HG03045 (cell line): ENCODE data around the gene PGAP6.
A peak's percentile ranks its signal among the peaks of the same experiment; 100 is the strongest.
"Not testable (repeated sequence)": the region's sequence is repeated elsewhere in the genome, so short reads cannot be mapped to it uniquely, and the experiment has no call there.

Experiments
- ATAC-seq: cut with Tn5 transposase; IDR thresholded peaks from one replicate; pipeline ENCODE4 v1.9.1; 2021; ENCODE audit warnings: mild to moderate bottlenecking, moderate library complexity; ENCODE audit not compliant: unreplicated experiment

Gene PGAP6

GRCh38 chr16:379183-379960 is 2.4 kb downstream of the PGAP6 start:
- ATAC-seq = no peak

- no peak for ATAC-seq
These were observed 3.0 kb downstream of the PGAP6 start for GRCh38 chr16:378821-379182.

- ATAC-seq = not testable (repeated sequence)
These were observed 3.5 kb downstream of the PGAP6 start for GRCh38 chr16:378113-378820.

- ATAC-seq = no peak
These were observed 4.3 kb downstream of the PGAP6 start for GRCh38 chr16:377419-377951.

- no peak for ATAC-seq
These were observed 4.9 kb downstream of the PGAP6 start for GRCh38 chr16:376817-377418.

- no peak for ATAC-seq
These were observed 5.6 kb downstream of the PGAP6 start for GRCh38 chr16:375927-376816.

- ATAC-seq = no peak
These were observed 6.6 kb downstream of the PGAP6 start for GRCh38 chr16:375212-375611.

GRCh38 chr16:374616-374926 is 7.2 kb downstream of the PGAP6 start:
- no peak for ATAC-seq

GRCh38 chr16:373848-374615 is 7.7 kb downstream of the PGAP6 start:
- ATAC-seq = no peak

GRCh38 chr16:373020-373598 is 8.7 kb downstream of the PGAP6 start:
- ATAC-seq = no peak

GRCh38 chr16:372302-372983 is 9.3 kb downstream of the PGAP6 start:
- ATAC-seq = no peak

GRCh38 chr16:371515-372301 is 10.1 kb downstream of the PGAP6 start:
- ATAC-seq = no peak

GRCh38 chr16:370979-371514 is 10.7 kb downstream of the PGAP6 start:
- no peak for ATAC-seq

- peak; percentile 64 for ATAC-seq
These were observed 11.3 kb downstream of the PGAP6 start, which contains the start of gene MRPL28 for GRCh38 chr16:370443-370842. Gene MRPL28 (minus strand): TSS chr16:370538. CDS start chr16:370218, 320 bp downstream.

GRCh38 chr16:369866-370436 is 11.8 kb downstream of the PGAP6 start:
- ATAC-seq = no peak

- no peak for ATAC-seq
These were observed 12.4 kb downstream of the PGAP6 start for GRCh38 chr16:369275-369865.

GRCh38 chr16:368388-369158 is 13.2 kb downstream of the PGAP6 start:
- ATAC-seq = no peak
